Spleen (tissue), 13 donors: Measurements from ENCODE around the gene LCE1E. TPM values are rescaled to one million over a fixed set of nuclear protein-coding genes. Genes with fewer than 3 reads are reported as not detected.

ENCODE experiments used
- DNase-seq: peaks from one replicate; pipeline ENCODE4 v3.0.0-alpha.2; 2020
- H3K27ac ChIP-seq, 8 donors: fragments of 200-600 bp; sonication (generic) in 7 of 8; 1 replicate in 4 of 8; 2 replicates in 4 of 8; pipeline versions ENCODE4 v1.5.0 to v1.8.0; 2016 to 2021; ENCODE audit warnings: inconsistent platforms in 4 of 8, mild to moderate bottlenecking in 4 of 8, moderate library complexity in 1 of 8
- H3K27me3 ChIP-seq, 7 donors: fragments of 200-600 bp; sonication (generic) in 6 of 7; replicated peaks in 1 of 7; 1 replicate in 4 of 7; 2 replicates in 3 of 7; pipeline versions ENCODE4 v1.5.0 to v1.8.0; 2016 to 2021; ENCODE audit warnings: inconsistent platforms in 3 of 7, mild to moderate bottlenecking in 1 of 7
- H3K36me3 ChIP-seq, 6 donors: fragments of 200-600 bp; sonication (generic) in 5 of 6; 1 replicate in 4 of 6; 2 replicates in 2 of 6; pipeline versions ENCODE4 v1.5.0 to v1.8.0; 2016 to 2021; ENCODE audit warnings: inconsistent platforms in 2 of 6
- H3K4me1 ChIP-seq, 6 donors: fragments of 200-600 bp; sonication (generic) in 5 of 6; 1 replicate in 3 of 6; 2 replicates in 3 of 6; pipeline versions ENCODE4 v1.5.0 to v1.8.0; 2016 to 2021; ENCODE audit warnings: inconsistent platforms in 3 of 6
- H3K4me3 ChIP-seq, 8 donors: fragments of 200-600 bp; sonication (generic) in 7 of 8; 1 replicate in 4 of 8; 2 replicates in 4 of 8; pipeline versions ENCODE4 v1.5.0 to v1.8.0; 2016 to 2021; ENCODE audit warnings: inconsistent platforms in 4 of 8, mild to moderate bottlenecking in 4 of 8, moderate library complexity in 2 of 8
- H3K9me3 ChIP-seq, 8 donors: fragments of 200-600 bp; sonication (generic) in 7 of 8; 1 replicate in 4 of 8; 2 replicates in 4 of 8; pipeline versions ENCODE4 v1.5.0 to v1.8.0; 2016 to 2021; ENCODE audit warnings: inconsistent platforms in 4 of 8
- POLR2A ChIP-seq, 3 donors: fragments of 450-650 bp; IDR thresholded peaks; one replicate each; pipeline ENCODE4 v1.5.1; 2017; ENCODE audit warnings: antibody characterized with exemption in 3 of 3, mild to moderate bottlenecking in 1 of 3
- POLR2AphosphoS5 ChIP-seq, 3 donors: sonication (generic); formaldehyde crosslinking; IDR thresholded peaks; one replicate each; pipeline ENCODE4 v1.5.1; 2017; ENCODE audit warnings: antibody characterized with exemption in 3 of 3
- WGBS, 5 donors: extraction: QIAGEN DNeasy Blood & Tissue Kit in 3 of 5; methylation state at CpG; one replicate each; pipeline versions ENCODE4 v1.1.5 to v1.1.7; 2013 to 2018; 5-methylcytosine and 5-hydroxymethylcytosine counted together
- intact Hi-C: fragments of 100-400 bp; cut with DNase I; formaldehyde crosslinking; loops from one replicate; pipeline ENCODE4 v1.15.0; 2023; ENCODE audit warnings: low total_unique reads
- long read RNA-seq, 2 donors: transcript quantifications; one replicate each; lab custom pipeline, GENCODE V29; 2026
- polyA plus RNA-seq, 3 donors: library from polyadenylated mRNA; stranded (reverse); fragments of 200-250 nt; gene quantifications; one replicate each; pipeline ENCODE4 v1.2.1, GENCODE V29; 2013
- total RNA-seq, 7 donors: library from RNA; depleted of rRNA in 3 of 7; stranded (reverse); fragments of >200 nt in 3 of 7; fragmentation: NEBNext Ultra II Directional in 4 of 7; extraction: Animal tissue kit (Norgen Biotek cat#: 25700) in 4 of 7; gene quantifications; one replicate each; pipeline versions ENCODE4 v1.1.0 to v1.2.1, GENCODE V29; 2016 to 2021
- TF ChIP-seq, protein P1 (sequence below), 11 experiments: fragments of 200-600 bp in 7 of 11; fragments of 450-650 bp in 4 of 11; sonication (generic) in 4 of 11; IDR thresholded peaks in 8 of 11; conservative IDR thresholded peaks in 3 of 11; 1 replicate in 7 of 11; 2 replicates in 4 of 11; pipeline versions ENCODE4 v1.4.0 to v1.8.0; 2016 to 2021; ENCODE audit warnings: antibody characterized with exemption in 11 of 11, inconsistent platforms in 4 of 11, mild to moderate bottlenecking in 1 of 11
- donor health status: healthy with polysubstance abuse.
- donor health status: DM: no; HTN: no; CAD: no; lungs with moderate emphysema.
- donor health status: DM: no; HTN: no; CAD: no.
- donor health status: Bipolar disorder and iron deficiency.
- donor health status: healthy.
- donor health status: DM: no; HTN: no; CAD: no.
- donor health status: DM: yes; HTN: yes; CAD: no.

LCE1E gene, protein sequence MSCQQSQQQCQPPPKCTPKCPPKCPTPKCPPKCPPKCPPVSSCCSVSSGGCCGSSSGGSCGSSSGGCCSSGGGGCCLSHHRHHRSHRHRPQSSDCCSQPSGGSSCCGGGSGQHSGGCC
- total RNA-seq (not detected), polyA plus RNA-seq (not detected)
- long read RNA-seq, donor 1 = 0 reads
- long read RNA-seq, donor 2 = 0 reads

DNA sequence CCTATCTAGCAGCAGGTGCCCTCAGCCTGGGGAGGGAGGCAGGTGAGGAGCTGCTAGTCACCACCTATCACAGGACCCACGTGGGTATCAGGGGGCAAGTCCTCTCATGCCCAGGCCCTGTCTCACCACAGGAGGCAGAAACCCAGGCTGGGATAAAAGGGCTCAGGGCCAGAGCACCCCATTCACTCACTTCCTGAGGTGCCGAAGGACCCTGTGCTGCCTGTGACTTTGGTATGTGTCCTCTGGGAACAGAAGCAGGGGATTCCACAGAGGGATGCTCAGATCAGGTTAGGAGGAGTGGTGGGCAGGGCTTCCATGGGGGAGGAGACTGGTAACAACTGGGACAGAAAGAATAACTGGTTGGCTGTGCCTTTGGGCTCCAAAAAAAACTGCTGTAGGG, at the start of gene LCE1E:
TSS of gene LCE1E (plus strand) at position 181 of the 400 bp plus-strand sequence. CDS start 1,043 bp downstream, outside the sequence.
- WGBS, 5 donors = 25 to 50% (median 40%) methylated on average over 2 of the region's 2 CpGs
- Histone ChIP-seq H3K4me1 (no peaks in the 10 kb centered on the region), H3K36me3 (no peaks in the 10 kb centered on the region), H3K27me3 (peaks cover 0 to 40% (median 0%) of the 10 kb centered on the region in 7 donors), H3K27ac (no peak within 1 kb of the TSS), H3K4me3 (no peak within 1 kb of the TSS), H3K9me3 (no peaks in the 10 kb centered on the region)
- intact Hi-C loops = no loop called here
- TF ChIP-seq POLR2AphosphoS5 (IDR thresholded peaks at IDR 0.05) (no peak), POLR2A (IDR thresholded peaks at IDR 0.05) (no peak)
- TF ChIP-seq, protein P1, sequence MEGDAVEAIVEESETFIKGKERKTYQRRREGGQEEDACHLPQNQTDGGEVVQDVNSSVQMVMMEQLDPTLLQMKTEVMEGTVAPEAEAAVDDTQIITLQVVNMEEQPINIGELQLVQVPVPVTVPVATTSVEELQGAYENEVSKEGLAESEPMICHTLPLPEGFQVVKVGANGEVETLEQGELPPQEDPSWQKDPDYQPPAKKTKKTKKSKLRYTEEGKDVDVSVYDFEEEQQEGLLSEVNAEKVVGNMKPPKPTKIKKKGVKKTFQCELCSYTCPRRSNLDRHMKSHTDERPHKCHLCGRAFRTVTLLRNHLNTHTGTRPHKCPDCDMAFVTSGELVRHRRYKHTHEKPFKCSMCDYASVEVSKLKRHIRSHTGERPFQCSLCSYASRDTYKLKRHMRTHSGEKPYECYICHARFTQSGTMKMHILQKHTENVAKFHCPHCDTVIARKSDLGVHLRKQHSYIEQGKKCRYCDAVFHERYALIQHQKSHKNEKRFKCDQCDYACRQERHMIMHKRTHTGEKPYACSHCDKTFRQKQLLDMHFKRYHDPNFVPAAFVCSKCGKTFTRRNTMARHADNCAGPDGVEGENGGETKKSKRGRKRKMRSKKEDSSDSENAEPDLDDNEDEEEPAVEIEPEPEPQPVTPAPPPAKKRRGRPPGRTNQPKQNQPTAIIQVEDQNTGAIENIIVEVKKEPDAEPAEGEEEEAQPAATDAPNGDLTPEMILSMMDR (IDR thresholded peaks at IDR 0.05 in 8 of 11, conservative IDR thresholded peaks at IDR 0.05 in 3 of 11) = no peak
- no peak for DNase-seq

DNA sequence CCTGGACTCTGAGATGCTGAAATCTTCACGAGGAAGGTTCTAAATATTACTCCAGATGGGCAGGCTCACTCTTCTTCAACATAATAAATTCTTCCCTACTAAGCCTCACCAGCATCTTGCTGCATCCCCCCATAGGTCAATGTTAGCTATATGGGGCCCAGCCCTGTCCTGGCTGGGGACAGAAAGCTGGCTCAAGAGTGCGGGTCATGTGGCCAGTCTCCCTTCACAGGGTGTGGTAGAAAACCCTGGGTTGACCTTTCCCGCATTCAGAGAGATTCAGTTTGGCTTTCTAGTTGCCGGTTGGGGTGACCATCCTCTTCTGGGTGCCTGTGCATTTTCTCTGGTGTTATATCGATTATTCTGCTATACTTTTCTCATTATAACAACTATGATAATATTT, 48.1 kb upstream of the LCE1E start:
- intact Hi-C loops = no loop called here
- H3K4me1 ChIP-seq = no peaks in the 10 kb centered on the region
- peaks cover 0 to 17% (median 0%) of the 10 kb centered on the region in 7 donors for H3K27me3 ChIP-seq
- H3K9me3 ChIP-seq = no peaks in the 10 kb centered on the region
- no peak for TF ChIP-seq POLR2A (IDR thresholded peaks at IDR 0.05)
- TF ChIP-seq, protein P1 (IDR thresholded peaks at IDR 0.05 in 8 of 11, conservative IDR thresholded peaks at IDR 0.05 in 3 of 11) = no peak
- TF ChIP-seq POLR2AphosphoS5 (IDR thresholded peaks at IDR 0.05) = no peak
- WGBS, 5 donors = 76 to 86% (median 77%) methylated on average over 5 of the region's 5 CpGs
- H3K4me3 ChIP-seq = no peak overlapping the region
- DNase-seq = no peak
- H3K27ac ChIP-seq = no peak overlapping the region
- H3K36me3 ChIP-seq = no peaks in the 10 kb centered on the region

DNA sequence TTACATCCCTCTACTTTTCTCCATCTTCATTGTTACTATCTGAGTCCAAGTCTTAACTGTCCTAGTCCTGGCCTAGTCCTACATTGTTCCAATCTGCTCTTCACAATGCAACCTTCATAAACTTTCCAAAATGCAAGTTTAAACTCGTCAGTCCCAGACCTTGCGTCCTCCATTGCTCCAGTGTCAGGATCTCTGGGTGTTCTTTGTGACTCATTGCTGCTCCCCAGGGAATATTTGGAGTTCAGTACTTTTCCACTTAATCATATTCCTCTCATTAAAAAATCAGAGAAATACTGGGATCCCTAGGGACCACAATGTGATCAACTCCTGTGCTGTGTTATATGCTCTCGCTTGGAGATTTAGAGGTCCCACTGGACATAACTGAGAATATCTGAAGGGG, 46.2 kb upstream of the LCE1E start:
- H3K27ac ChIP-seq = no peak overlapping the region
- H3K36me3 ChIP-seq = no peaks in the 10 kb centered on the region
- intact Hi-C loops = no loop called here
- H3K4me3 ChIP-seq = no peak overlapping the region
- H3K4me1 ChIP-seq = no peaks in the 10 kb centered on the region
- TF ChIP-seq POLR2A (IDR thresholded peaks at IDR 0.05) (no peak), POLR2AphosphoS5 (IDR thresholded peaks at IDR 0.05) (no peak)
- TF ChIP-seq, protein P1 (IDR thresholded peaks at IDR 0.05 in 8 of 11, conservative IDR thresholded peaks at IDR 0.05 in 3 of 11) = no peak
- WGBS, 5 donors = 79 to 89% (median 83%) methylated on average over 3 of the region's 3 CpGs
- no peak for DNase-seq
- no peaks in the 10 kb centered on the region for H3K9me3 ChIP-seq
- H3K27me3 ChIP-seq = peaks cover 0 to 35% (median 0%) of the 10 kb centered on the region in 7 donors

DNA sequence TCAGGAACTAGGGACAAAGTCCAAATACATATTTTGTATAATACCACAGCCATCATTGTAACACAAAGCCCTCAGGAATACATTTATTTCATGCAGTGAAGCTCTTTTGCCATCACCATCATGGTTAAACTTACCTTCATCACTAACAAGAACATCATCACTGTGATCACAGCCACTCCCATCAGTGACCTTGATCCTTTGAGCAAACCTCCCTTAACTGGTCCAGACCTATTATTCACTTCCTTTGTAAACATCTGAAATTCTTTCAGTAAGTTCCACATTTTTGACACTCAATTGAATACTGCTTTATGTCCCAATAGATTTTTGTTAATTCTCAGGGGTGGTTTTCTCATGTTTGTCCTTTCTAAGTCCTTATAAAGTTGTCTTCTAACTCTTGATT, 44.4 kb upstream of the LCE1E start:
- intact Hi-C loops = no loop called here
- no peaks in the 10 kb centered on the region for H3K9me3 ChIP-seq
- no peaks in the 10 kb centered on the region for H3K4me1 ChIP-seq
- H3K4me3 ChIP-seq = no peak overlapping the region
- TF ChIP-seq POLR2A (IDR thresholded peaks at IDR 0.05) = no peak
- TF ChIP-seq, protein P1 (IDR thresholded peaks at IDR 0.05 in 8 of 11, conservative IDR thresholded peaks at IDR 0.05 in 3 of 11) = no peak
- no peak for TF ChIP-seq POLR2AphosphoS5 (IDR thresholded peaks at IDR 0.05)
- no peak for DNase-seq
- peaks cover 0 to 47% (median 0%) of the 10 kb centered on the region in 7 donors for H3K27me3 ChIP-seq
- H3K27ac ChIP-seq = no peak overlapping the region
- H3K36me3 ChIP-seq = no peaks in the 10 kb centered on the region
